ENCODE measurements around the gene SERINC5.

- no peak for TF ChIP-seq EZH2 (IDR thresholded peaks at IDR 0.05; ENCODE audit: insufficient read depth, poor library complexity, severe bottlenecking)
- TF ChIP-seq EZH2phosphoT487 (IDR thresholded peaks at IDR 0.05; ENCODE audit: insufficient read depth, low read depth): no peak
Measured at GRCh38 chr5:80246001-80246758, 9.7 kb downstream of the SERINC5 start.
